Prostate gland (tissue), 2 donors: ENCODE results near the gene XRCC1. TPM values are rescaled to one million over a fixed set of nuclear protein-coding genes. Genes with fewer than 3 reads are reported as not detected.

Experiments
- DNase-seq: peaks from one replicate; pipeline ENCODE4 v3.0.0-alpha.2; 2019; ENCODE audit warnings: low spot score
- H3K27ac ChIP-seq, 2 donors: fragments of 200-600 bp; sonication (generic); 2 replicates each; pipeline ENCODE4 v1.5.1; 2017 to 2019
- H3K27me3 ChIP-seq: fragments of 200-600 bp; sonication (generic); replicated peaks from 2 replicates; pipeline ENCODE4 v1.5.1; 2019; ENCODE audit not compliant: insufficient read depth
- H3K36me3 ChIP-seq, 2 donors: fragments of 200-600 bp; sonication (generic); 1 replicate in 1 of 2; 2 replicates in 1 of 2; pipeline versions ENCODE4 v1.5.1 to v1.8.1; 2017 to 2019
- H3K4me1 ChIP-seq: fragments of 200-600 bp; sonication (generic); replicated peaks from 2 replicates; pipeline ENCODE4 v1.5.1; 2019
- H3K4me3 ChIP-seq, 2 donors: fragments of 200-600 bp; sonication (generic); 2 replicates each; pipeline ENCODE4 v1.5.1; 2017 to 2019
- H3K9me3 ChIP-seq: fragments of 200-600 bp; sonication (generic); 2 replicates; pipeline ENCODE4 v1.5.1; 2017
- CTCF ChIP-seq, 4 experiments: fragments of 200-600 bp in 2 of 4; fragments of 450-650 bp in 2 of 4; sonication (generic) in 2 of 4; IDR thresholded peaks; 1 replicate in 3 of 4; 2 replicates in 1 of 4; pipeline ENCODE4 v1.5.1; 2016 to 2019; ENCODE audit warnings: antibody characterized with exemption in 4 of 4, mild to moderate bottlenecking in 2 of 4, moderate library complexity in 2 of 4
- POLR2A ChIP-seq: fragments of 450-650 bp; IDR thresholded peaks from one replicate; pipeline ENCODE4 v1.6.1; 2016; ENCODE audit warnings: antibody characterized with exemption, mild to moderate bottlenecking
- POLR2AphosphoS5 ChIP-seq: sonication (generic); formaldehyde crosslinking; IDR thresholded peaks from one replicate; pipeline ENCODE4 v1.6.1; 2017; ENCODE audit warnings: antibody characterized with exemption
- WGBS: methylation state at CpG from one replicate; pipeline ENCODE4 v1.1.5; 2018; 5-methylcytosine and 5-hydroxymethylcytosine counted together
- intact Hi-C: fragments of 100-400 bp; cut with DNase I; formaldehyde crosslinking; loops from one replicate; pipeline ENCODE4 v1.14.2; 2022
- total RNA-seq, 2 donors: library from RNA; depleted of rRNA; stranded (reverse); fragments of >200 nt; gene quantifications; one replicate each; pipeline ENCODE4 v1.1.0, GENCODE V29; 2016

Gene XRCC1
- total RNA-seq, 2 donors from 2014 or later = 25.8 to 52.5 TPM

DNA sequence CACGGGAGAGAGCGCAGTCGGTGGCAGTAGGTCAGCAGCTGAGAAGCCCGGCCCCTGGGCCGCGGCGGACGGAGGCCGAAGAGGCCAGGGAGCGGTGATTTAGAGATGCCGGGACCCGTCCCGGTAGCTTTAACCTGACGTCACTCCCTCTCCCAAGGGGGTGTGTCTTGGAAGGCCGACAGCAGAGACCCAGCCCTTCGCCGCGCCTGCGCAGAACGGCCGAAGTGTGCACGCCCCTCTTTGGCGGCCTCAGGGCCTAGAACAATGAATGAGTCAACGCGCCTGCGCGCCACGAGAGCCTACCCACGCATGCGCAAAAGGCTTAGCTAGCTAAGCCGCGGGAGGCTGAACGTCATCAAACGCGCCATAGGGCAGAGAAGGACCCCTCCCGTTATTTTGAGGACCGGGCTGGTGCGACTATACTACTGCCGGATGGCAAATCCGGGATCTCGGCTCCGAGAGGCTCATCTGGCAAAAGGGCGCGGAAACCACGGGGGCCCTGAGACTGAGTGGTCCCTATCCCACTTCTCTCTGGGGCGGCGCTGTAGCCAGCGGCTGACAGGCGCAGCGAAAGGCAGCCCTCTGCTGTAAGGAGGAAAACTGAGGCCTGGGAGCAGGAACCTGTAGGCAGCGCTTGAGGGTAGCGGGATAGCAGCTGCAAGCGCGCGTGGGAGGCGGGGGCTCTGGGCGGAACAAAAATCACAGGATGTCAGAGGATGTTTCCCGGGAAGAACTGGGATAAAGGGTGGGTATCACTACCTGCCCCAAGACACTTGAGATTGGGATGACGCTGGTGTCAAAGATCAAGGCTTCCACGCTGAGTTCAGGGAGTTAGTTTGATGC lies 20.9 kb upstream of the XRCC1 start, which contains the start of the genes IRGQ and ZNF576:
Gene IRGQ, minus strand, starts transcription at position 136 of the 843 bp plus-strand sequence. CDS start 796 bp downstream, outside the sequence.
Gene ZNF576, plus strand, starts transcription at position 597 of the 843 bp plus-strand sequence. CDS start 514 bp downstream, outside the sequence.
- under 1% methylated on average over 60 of the region's 60 CpGs for WGBS
- peaks cover 28% of the 10 kb centered on the region for H3K4me1 ChIP-seq
- intact Hi-C loops = loop anchor here (1.0 to 2.0 kb wide), 2 partner anchors 21 to 61 kb away; partner anchors contain the start of genes PINLYP and XRCC1
- peak within 1 kb of the TSS; percentile 32 to 59 for H3K4me3 ChIP-seq
- DNase-seq = peak; percentile 100
- no peaks in the 10 kb centered on the region for H3K27me3 ChIP-seq
- TF ChIP-seq CTCF (IDR thresholded peaks at IDR 0.05) (peak in 1 of 4 experiments; percentile 26), POLR2A (peak; percentile 96), POLR2AphosphoS5 (peak; percentile 100)
- H3K9me3 ChIP-seq = no peaks in the 10 kb centered on the region
- H3K36me3 ChIP-seq = peaks cover 0 to 16% of the 10 kb centered on the region in 2 donors
- peak within 1 kb of the TSS; percentile 94 to 97 for H3K27ac ChIP-seq

DNA sequence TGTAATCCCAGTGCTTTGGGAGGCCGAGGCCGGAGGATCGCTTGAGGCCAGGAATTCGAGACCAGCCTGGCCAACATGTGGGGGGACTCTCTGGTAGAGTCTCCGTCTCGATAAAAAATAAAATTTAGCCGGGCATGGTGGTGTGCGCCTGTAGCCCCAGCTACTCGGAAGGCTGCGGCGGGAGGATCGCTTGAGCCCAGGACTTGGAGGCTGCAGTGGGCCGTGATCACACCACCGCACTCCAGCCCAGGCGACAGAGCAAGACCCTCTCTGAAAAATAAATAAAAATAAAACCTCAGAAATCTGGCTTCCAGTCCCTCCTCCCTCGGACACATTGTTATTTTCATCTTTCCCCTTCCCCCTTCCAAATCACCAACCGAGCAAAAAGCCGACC lies 20.3 kb upstream of the XRCC1 start:
- intact Hi-C loops = loop anchor here (2.0 kb wide), 1 partner anchor 61 kb away; no protein-coding TSS in a partner anchor

GRCh38 chr19:43594710-43595604 lies 19.6 kb upstream of the XRCC1 start:
- peak; percentile 21 to 84 (median 72) for TF ChIP-seq CTCF (IDR thresholded peaks at IDR 0.05)
- peak; percentile 17 for TF ChIP-seq POLR2AphosphoS5
- TF ChIP-seq POLR2A = no peak
- Histone ChIP-seq H3K9me3 (no peaks in the 10 kb centered on the region), H3K4me1 (peaks cover 21% of the 10 kb centered on the region), H3K27ac (peak overlapping the region; percentile 94 to 97), H3K4me3 (peak overlapping the region; percentile 32 to 59), H3K36me3 (peaks cover 0 to 16% of the 10 kb centered on the region in 2 donors), H3K27me3 (no peaks in the 10 kb centered on the region)
- intact Hi-C loops = loop anchor here (2.0 kb wide), 1 partner anchor 60 kb away; no protein-coding TSS in a partner anchor
- WGBS = 2% methylated on average over 50 of the region's 64 CpGs
- peak; percentile 43 for DNase-seq

More for the DNA sequence above, 20.3 kb upstream of the XRCC1 start:
- DNase-seq = no peak
- WGBS = under 1% methylated on average over 18 of the region's 18 CpGs
- Histone ChIP-seq H3K9me3 (no peaks in the 10 kb centered on the region), H3K27me3 (no peaks in the 10 kb centered on the region), H3K4me1 (peaks cover 24% of the 10 kb centered on the region), H3K27ac (peak overlapping the region; percentile 94 to 97), H3K36me3 (peaks cover 0 to 16% of the 10 kb centered on the region in 2 donors), H3K4me3 (peak overlapping the region; percentile 32 to 59)
- no peak for TF ChIP-seq POLR2AphosphoS5
- TF ChIP-seq CTCF (IDR thresholded peaks at IDR 0.05) = no peak
- TF ChIP-seq POLR2A = no peak

GRCh38 chr19:43594081-43594697 lies 18.9 kb upstream of the XRCC1 start:
- DNase-seq = no peak
- Histone ChIP-seq H3K4me1 (peaks cover 15% of the 10 kb centered on the region), H3K27ac (peak overlapping the region; percentile 94 to 97), H3K9me3 (no peaks in the 10 kb centered on the region), H3K27me3 (no peaks in the 10 kb centered on the region), H3K36me3 (peaks cover 0 to 16% of the 10 kb centered on the region in 2 donors), H3K4me3 (peak overlapping the region in 1 of 2 donors; percentile 59)
- intact Hi-C loops = loop anchor here (2.0 kb wide), 1 partner anchor 59 kb away; no protein-coding TSS in a partner anchor
- TF ChIP-seq POLR2AphosphoS5 (no peak), CTCF (IDR thresholded peaks at IDR 0.05) (no peak), POLR2A (no peak)
- WGBS = 89% methylated on average over 10 of the region's 10 CpGs
